Activated CD8-positive, alpha-beta memory T cell treated with anti-CD3 and anti-CD28 coated beads, Interleukin-2, amount 50 U/mL, for 48 hours (primary cell): ENCODE data around the gene EVPL.

ENCODE experiments used
- DNase-seq: peaks from one replicate; pipeline ENCODE4 v3.0.0-alpha.2; 2020

EVPL gene

GRCh38 chr17:75959051-75959838 lies 67.9 kb downstream of the EVPL start:
- DNase-seq, result no peak
